Measurements from ENCODE around the gene E2F4. TPM values are rescaled to one million over a fixed set of nuclear protein-coding genes. Genes with fewer than 3 reads are reported as not detected.

Gene E2F4
- total RNA-seq, 2 donors from 2014 or later: 53.8 to 70.3 TPM

DNA sequence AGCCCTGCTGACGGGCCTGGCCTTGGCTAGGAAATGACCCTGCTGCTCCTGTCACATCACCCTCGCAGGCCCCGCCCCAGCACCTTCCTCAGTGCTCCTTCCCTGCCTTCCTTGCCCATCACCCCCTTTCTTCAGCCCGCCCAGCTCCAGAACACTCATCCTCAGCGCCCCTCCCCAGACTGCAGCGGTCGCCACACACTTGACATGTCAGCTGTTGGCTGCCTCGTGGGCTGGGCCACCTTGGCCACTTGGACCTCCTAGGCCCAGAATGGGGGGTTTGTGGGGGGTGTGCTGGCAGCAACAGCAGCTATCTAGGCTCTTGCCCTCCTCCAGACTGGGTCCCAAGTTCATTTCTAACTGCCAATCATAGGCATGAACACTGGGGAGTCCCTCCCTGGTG, 17.6 kb downstream of the E2F4 start:
- Histone ChIP-seq H3K4me3 (no peak overlapping the region), H3K9me3 (no peaks in the 10 kb centered on the region), H3K4me1 (no peaks in the 10 kb centered on the region), H3K27ac (no peak overlapping the region), H3K36me3 (no peaks in the 10 kb centered on the region), H3K27me3 (no peaks in the 10 kb centered on the region)
- TF ChIP-seq, protein P1, sequence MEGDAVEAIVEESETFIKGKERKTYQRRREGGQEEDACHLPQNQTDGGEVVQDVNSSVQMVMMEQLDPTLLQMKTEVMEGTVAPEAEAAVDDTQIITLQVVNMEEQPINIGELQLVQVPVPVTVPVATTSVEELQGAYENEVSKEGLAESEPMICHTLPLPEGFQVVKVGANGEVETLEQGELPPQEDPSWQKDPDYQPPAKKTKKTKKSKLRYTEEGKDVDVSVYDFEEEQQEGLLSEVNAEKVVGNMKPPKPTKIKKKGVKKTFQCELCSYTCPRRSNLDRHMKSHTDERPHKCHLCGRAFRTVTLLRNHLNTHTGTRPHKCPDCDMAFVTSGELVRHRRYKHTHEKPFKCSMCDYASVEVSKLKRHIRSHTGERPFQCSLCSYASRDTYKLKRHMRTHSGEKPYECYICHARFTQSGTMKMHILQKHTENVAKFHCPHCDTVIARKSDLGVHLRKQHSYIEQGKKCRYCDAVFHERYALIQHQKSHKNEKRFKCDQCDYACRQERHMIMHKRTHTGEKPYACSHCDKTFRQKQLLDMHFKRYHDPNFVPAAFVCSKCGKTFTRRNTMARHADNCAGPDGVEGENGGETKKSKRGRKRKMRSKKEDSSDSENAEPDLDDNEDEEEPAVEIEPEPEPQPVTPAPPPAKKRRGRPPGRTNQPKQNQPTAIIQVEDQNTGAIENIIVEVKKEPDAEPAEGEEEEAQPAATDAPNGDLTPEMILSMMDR (IDR thresholded peaks at IDR 0.05): no peak
- DNase-seq (ENCODE audit: low spot score): no peak

DNA sequence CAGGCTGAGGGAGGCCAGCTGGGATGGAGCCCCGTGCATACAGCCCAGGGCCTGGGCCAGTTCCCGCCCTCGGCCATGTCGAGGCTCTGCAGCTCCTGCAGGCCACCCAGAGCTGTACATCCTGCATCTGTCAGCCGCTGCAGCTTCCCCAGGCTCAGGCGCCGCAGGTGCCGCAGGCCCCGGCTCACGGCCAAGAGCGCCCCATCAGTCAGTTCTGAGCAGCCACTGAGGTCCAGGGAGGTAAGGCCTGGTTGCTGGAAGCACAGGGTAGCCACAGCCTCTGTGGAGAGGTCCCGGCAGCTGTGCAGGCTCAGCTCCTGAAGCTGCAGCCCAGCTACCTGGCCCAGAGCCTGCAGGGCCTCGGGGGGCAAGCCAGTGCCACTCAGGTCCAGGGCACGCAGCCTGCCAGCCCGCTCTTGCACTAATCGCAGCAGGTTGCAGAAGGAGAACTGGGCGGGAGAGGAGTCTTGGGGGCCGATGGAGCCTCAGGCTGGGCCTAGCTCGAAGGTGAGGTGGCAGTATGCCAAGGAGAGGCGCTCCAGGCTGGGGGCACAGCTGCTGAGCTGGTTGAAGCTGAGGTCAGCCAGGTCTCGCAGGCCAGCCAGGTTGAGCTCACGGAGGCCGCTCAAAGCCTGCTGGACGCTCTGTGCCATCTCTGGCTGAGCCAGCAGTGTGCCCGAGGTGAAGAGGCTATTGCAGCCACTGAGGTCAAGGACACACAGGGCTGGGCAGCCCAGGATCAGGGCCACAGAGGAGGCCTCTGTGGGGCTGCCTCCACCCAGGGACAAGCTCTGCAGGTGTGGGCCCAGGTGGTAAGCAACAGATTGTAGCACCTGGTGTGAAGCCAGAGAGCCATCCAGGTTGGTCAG, 18.3 kb downstream of the E2F4 start:
- TF ChIP-seq, protein P1 (IDR thresholded peaks at IDR 0.05): no peak
- no peaks in the 10 kb centered on the region for H3K4me1 ChIP-seq
- no peak overlapping the region for H3K27ac ChIP-seq
- H3K4me3 ChIP-seq: no peak overlapping the region
- H3K27me3 ChIP-seq: no peaks in the 10 kb centered on the region
- no peaks in the 10 kb centered on the region for H3K9me3 ChIP-seq
- DNase-seq (ENCODE audit: low spot score): no peak
- no peaks in the 10 kb centered on the region for H3K36me3 ChIP-seq

DNA sequence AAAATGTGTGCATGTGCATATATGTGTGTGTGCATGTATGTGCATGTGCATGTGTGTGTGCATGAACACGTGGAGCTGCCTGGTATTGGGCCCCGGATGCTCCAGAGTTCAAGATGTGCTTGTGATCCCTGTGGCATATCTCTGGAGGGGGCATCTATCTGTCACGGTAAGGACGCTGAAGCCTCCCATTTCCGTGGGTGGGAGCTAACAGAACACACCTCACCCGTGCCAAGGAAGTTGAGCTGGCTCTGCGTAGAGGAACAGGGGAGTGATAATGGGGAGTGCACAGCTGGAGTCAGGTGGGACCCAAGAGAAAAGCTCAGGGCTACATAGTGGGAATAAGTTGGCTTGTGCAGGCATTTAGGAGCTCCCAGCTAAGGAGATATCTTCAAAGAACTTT, 19.7 kb downstream of the E2F4 start:
- peaks cover 0 to 12% of the 10 kb centered on the region in 2 donors for H3K4me1 ChIP-seq
- H3K27me3 ChIP-seq: no peaks in the 10 kb centered on the region
- no peak overlapping the region for H3K27ac ChIP-seq
- TF ChIP-seq, protein P1 (IDR thresholded peaks at IDR 0.05): no peak
- no peak overlapping the region for H3K4me3 ChIP-seq
- no peaks in the 10 kb centered on the region for H3K9me3 ChIP-seq
- H3K36me3 ChIP-seq: no peaks in the 10 kb centered on the region
- DNase-seq (ENCODE audit: low spot score): no peak

DNA sequence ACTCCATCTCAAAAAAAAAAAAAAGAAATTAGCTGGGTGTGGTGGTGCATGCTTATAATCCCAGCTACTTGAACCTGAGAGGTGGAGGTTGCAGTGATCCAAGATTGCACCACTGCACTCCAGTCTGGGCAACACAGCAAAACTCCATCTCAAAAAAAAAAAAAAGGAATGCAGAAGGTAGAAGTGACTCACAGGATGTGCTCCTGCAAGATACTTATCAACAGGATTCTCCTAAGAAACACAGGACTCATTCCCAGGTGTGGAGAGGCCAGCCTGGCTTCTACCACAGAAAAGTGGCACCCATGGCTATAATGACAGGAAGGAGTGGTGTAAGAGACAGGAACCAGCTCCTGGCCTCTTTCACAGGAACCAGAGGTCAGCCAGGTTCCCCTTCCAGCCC, 20.8 kb downstream of the E2F4 start:
- no peak for DNase-seq (ENCODE audit: low spot score)
- no peaks in the 10 kb centered on the region for H3K9me3 ChIP-seq
- no peaks in the 10 kb centered on the region for H3K36me3 ChIP-seq
- TF ChIP-seq, protein P1 (IDR thresholded peaks at IDR 0.05): no peak
- no peak overlapping the region for H3K4me3 ChIP-seq
- no peaks in the 10 kb centered on the region for H3K27me3 ChIP-seq
- peaks cover 0 to 22% of the 10 kb centered on the region in 2 donors for H3K4me1 ChIP-seq
- no peak overlapping the region for H3K27ac ChIP-seq

DNA sequence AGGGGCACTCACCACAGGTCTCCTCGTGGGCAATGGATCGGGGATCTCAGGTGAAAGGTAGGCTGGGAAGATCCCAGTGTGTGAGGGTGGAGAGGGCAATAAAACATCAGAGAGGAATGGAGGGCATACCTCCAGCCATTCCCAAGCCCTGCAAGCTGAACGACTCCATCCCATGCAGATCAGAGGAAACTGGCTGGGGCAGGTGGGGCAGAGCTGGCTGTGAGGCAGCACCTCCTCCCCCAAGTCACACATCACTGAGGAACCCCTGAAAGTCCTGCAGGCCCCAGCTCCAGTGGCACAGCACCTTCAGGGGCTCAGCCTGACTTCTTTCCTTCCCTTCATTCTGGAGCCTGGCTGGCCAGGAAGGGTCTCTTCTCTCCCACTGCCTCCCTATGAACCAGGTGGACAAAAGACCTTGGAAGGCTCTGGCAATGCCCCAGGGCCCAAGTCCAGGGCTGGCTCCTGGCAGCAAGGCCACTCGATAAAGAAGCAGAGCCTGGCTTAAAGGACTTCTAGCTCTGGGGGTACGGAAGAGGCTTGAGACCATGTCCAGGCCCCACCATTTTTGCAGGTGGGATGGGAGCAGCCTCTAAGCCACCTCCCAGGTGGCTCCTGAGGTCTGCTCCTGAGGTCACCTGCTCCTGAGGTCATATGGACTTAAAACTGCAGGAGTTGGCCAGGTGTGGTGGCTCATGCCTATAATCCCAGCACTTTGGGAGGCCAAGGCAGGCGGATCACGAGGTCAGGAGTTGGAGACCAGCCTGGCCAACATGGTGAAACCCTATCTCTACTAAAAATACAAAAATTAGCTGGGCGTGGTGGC, 21.5 kb downstream of the E2F4 start:
- Histone ChIP-seq H3K36me3 (no peaks in the 10 kb centered on the region), H3K4me3 (no peak overlapping the region), H3K27me3 (no peaks in the 10 kb centered on the region), H3K9me3 (no peaks in the 10 kb centered on the region), H3K27ac (no peak overlapping the region), H3K4me1 (peaks cover 0 to 22% of the 10 kb centered on the region in 2 donors)
- TF ChIP-seq, protein P1 (IDR thresholded peaks at IDR 0.05): no peak
- DNase-seq (ENCODE audit: low spot score): no peak
